AG09319 (cell line): Measurements from ENCODE around the gene LRRC36.

ENCODE experiments used
- DNase-seq: peaks from one replicate; pipeline ENCODE4 v3.0.0-alpha.2; 2010; ENCODE audit warnings: low read depth; ENCODE audit errors: extremely low read depth
- CTCF ChIP-seq: IDR thresholded peaks from 2 replicates; pipeline ENCODE4 v1.5.1; 2011; ENCODE audit warnings: low read depth, mild to moderate bottlenecking, inconsistent platforms, low read length, moderate library complexity

Gene LRRC36

GRCh38 chr16:67399749-67400704, 73.4 kb downstream of the LRRC36 start:
- no peak for TF ChIP-seq CTCF
- no peak for DNase-seq

GRCh38 chr16:67400901-67401300, 74.3 kb downstream of the LRRC36 start:
- no peak for DNase-seq
- no peak for TF ChIP-seq CTCF

GRCh38 chr16:67403976-67404555, 77.5 kb downstream of the LRRC36 start:
- TF ChIP-seq CTCF: no peak
- no peak for DNase-seq

- no peak for DNase-seq
- no peak for TF ChIP-seq CTCF
Measured at GRCh38 chr16:67404740-67405226, 78.2 kb downstream of the LRRC36 start.

- no peak for TF ChIP-seq CTCF
- DNase-seq: no peak
Measured at GRCh38 chr16:67405336-67405735, 78.7 kb downstream of the LRRC36 start.

GRCh38 chr16:67406111-67406971, 79.7 kb downstream of the LRRC36 start:
- DNase-seq: peak; percentile 62
- TF ChIP-seq CTCF: no peak; the same call in 1 of the 2 replicates
